ENCODE results near the gene OBP2B.
A peak's percentile ranks its signal among the peaks of the same experiment; 100 is the strongest.

The OBP2B gene

GRCh38 chr9:133167769-133168168 is 41.3 kb downstream of the OBP2B start:
- H3K4me3 ChIP-seq (replicated peaks in 1 of 2; ENCODE audit: low read depth in 2 of 2, low read length in 2 of 2): no peak overlapping the region
- no peak for DNase-seq (ENCODE audit: low read depth in 2 of 2)
- TF ChIP-seq CTCF (IDR thresholded peaks at IDR 0.05; ENCODE audit: low read depth, low read length): no peak

GRCh38 chr9:133167096-133167730 is 41.8 kb downstream of the OBP2B start:
- no peak for DNase-seq (ENCODE audit: low read depth in 2 of 2)
- no peak overlapping the region for H3K4me3 ChIP-seq (replicated peaks in 1 of 2; ENCODE audit: low read depth in 2 of 2, low read length in 2 of 2)
- no peak for TF ChIP-seq CTCF (IDR thresholded peaks at IDR 0.05; ENCODE audit: low read depth, low read length)

GRCh38 chr9:133166392-133166791 is 42.7 kb downstream of the OBP2B start:
- DNase-seq (ENCODE audit: low read depth in 2 of 2): no peak
- H3K4me3 ChIP-seq (replicated peaks in 1 of 2; ENCODE audit: low read depth in 2 of 2, low read length in 2 of 2): no peak overlapping the region
- TF ChIP-seq CTCF (IDR thresholded peaks at IDR 0.05; ENCODE audit: low read depth, low read length): no peak

- H3K4me3 ChIP-seq (replicated peaks in 1 of 2; ENCODE audit: low read depth in 2 of 2, low read length in 2 of 2): no peak overlapping the region
- TF ChIP-seq CTCF (IDR thresholded peaks at IDR 0.05; ENCODE audit: low read depth, low read length): no peak
- no peak for DNase-seq (ENCODE audit: low read depth in 2 of 2)
Observed at GRCh38 chr9:133165452-133165730, 43.7 kb downstream of the OBP2B start.

- DNase-seq (ENCODE audit: low read depth in 2 of 2): no peak
- peak overlapping the region; percentile 60 for H3K4me3 ChIP-seq (replicated peaks in 1 of 2; ENCODE audit: low read depth in 2 of 2, low read length in 2 of 2)
- no peak for TF ChIP-seq CTCF (IDR thresholded peaks at IDR 0.05; ENCODE audit: low read depth, low read length)
Observed at GRCh38 chr9:133164191-133164590, 44.9 kb downstream of the OBP2B start.

- DNase-seq (ENCODE audit: low read depth in 2 of 2): peak; percentile 35 to 36
- TF ChIP-seq CTCF (IDR thresholded peaks at IDR 0.05; ENCODE audit: low read depth, low read length): no peak
- peak within 1 kb of the TSS; percentile 60 for H3K4me3 ChIP-seq (replicated peaks in 1 of 2; ENCODE audit: low read depth in 2 of 2, low read length in 2 of 2)
Observed at GRCh38 chr9:133163504-133164172, 45.4 kb downstream of the OBP2B start, which contains the start of gene GBGT1. GBGT1 (minus strand) TSS chr9:133163914; CDS start chr9:133162412, 1,502 bp downstream.
